Measurements from ENCODE around the gene IL12RB1.

DNA sequence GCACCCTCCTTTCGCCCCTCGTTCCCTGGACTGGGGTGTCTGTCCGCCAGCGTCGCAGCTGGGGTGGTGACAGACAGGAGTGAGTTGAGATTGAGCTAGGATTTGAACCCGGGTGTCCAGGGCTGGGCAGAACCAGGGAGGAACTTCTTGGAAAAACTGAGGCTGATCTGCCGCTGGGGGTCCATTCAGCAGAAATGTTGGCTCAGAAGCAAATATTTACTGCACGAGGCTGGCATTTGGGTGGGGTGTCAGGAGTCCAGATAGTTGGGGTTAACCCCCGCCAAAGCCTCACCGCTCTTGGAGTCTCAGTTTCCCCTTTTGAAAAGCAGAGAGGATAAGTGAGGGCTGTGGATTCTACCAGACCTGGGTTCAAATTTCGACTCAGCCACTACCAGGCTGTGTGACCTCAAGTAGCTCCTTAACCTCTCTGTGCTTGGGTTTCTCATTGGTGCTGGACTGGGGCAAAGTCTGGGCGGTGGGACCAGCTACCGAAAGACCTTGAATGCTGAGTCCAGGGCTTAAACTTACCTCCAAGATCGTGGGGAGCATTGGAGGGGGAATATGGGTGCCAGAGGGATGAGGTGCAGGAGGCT lies 31.8 kb upstream of the IL12RB1 start:
- TF ChIP-seq, protein P1, sequence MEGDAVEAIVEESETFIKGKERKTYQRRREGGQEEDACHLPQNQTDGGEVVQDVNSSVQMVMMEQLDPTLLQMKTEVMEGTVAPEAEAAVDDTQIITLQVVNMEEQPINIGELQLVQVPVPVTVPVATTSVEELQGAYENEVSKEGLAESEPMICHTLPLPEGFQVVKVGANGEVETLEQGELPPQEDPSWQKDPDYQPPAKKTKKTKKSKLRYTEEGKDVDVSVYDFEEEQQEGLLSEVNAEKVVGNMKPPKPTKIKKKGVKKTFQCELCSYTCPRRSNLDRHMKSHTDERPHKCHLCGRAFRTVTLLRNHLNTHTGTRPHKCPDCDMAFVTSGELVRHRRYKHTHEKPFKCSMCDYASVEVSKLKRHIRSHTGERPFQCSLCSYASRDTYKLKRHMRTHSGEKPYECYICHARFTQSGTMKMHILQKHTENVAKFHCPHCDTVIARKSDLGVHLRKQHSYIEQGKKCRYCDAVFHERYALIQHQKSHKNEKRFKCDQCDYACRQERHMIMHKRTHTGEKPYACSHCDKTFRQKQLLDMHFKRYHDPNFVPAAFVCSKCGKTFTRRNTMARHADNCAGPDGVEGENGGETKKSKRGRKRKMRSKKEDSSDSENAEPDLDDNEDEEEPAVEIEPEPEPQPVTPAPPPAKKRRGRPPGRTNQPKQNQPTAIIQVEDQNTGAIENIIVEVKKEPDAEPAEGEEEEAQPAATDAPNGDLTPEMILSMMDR (conservative IDR thresholded peaks at IDR 0.05 in 1 of 2, IDR thresholded peaks at IDR 0.05 in 1 of 2; ENCODE audit: extremely low read depth in 1 of 2, insufficient read depth in 1 of 2, low read depth in 1 of 2, low read length in 2 of 2), result no peak
- TF ChIP-seq EZH2 (IDR thresholded peaks at IDR 0.05; ENCODE audit: borderline replicate concordance, low read length), result no peak

Data from mammary epithelial cell (primary cell).